SK-N-MC (cell line): ENCODE measurements around the gene GTF3C2.
"Not testable (repeated sequence)": the region's sequence is repeated elsewhere in the genome, so short reads cannot be mapped to it uniquely, and the experiment has no call there.

ENCODE experiments used
- EZH2 ChIP-seq: fragments of 200-600 bp; sonication (generic); IDR thresholded peaks from one replicate; pipeline ENCODE4 v1.6.1; 2017; ENCODE audit warnings: antibody characterized with exemption
- POLR2AphosphoS5 ChIP-seq: IDR thresholded peaks from 2 replicates; pipeline ENCODE4 v1.6.1; 2012; ENCODE audit warnings: mild to moderate bottlenecking, low read depth, low read length, borderline replicate concordance

DNA sequence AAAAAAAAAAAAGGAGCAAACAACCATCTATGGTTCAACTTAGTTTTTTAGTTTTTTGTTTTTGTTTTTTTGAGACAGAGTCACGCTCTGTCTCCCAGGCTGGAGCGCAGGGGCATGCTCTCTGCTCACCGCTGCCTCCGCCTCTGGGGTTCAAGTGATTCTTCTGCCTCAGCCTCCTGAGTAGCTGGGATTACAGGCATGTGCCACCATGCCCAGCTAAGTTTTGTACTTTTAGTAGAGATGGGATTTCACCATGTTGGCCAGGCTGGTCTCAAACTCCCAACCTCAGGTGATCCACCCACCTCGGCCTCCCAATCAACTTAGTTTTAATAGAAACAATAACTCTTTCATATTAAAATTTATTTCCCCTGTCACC lies 3.2 kb downstream of the GTF3C2 start:
- TF ChIP-seq EZH2, POLR2AphosphoS5: not testable (repeated sequence)
